Endothelial cell of umbilical vein (primary cell): Measurements from ENCODE around the gene LRFN2. TPM values are rescaled to one million over a fixed set of nuclear protein-coding genes. Genes with fewer than 3 reads are reported as not detected.

Source experiments
- BruUV-seq: library from RNA; stranded (reverse); fragments of 400-500 nt; replicated peaks from 2 replicates; lab custom pipeline; 2021; lab: Mats Ljungman, UMichigan
- CTCF ChIA-PET: fragments of 300-600, 350-600 bp; sonication (Branson Sonifier 250); formaldehyde crosslinking; loops from one replicate; lab custom pipeline; 2021; ENCODE audit warnings: antibody characterized with exemption, inconsistent platforms; lab: Charles Lee
- POLR2A ChIA-PET: fragments of 300-600, 350-600 bp; sonication (Branson Sonifier 250); formaldehyde crosslinking; loops from one replicate; lab custom pipeline; 2021; ENCODE audit warnings: antibody characterized with exemption, inconsistent platforms; lab: Charles Lee
- DNase-seq: peaks from one replicate; pipeline ENCODE4 v3.0.0-alpha.2; 2011; ENCODE audit warnings: low read depth, low spot score
- FAIRE-seq: peaks from 2 replicates; lab custom pipeline; 2011; peaks lifted over from hg19 to GRCh38; lab: Jason Lieb, UNC
- H2AFZ ChIP-seq: 2 replicates; pipeline ENCODE4 v1.6.0; 2012; ENCODE audit warnings: low read depth, low read length, control low read depth, inconsistent platforms
- H3K27ac ChIP-seq: 2 replicates; pipeline ENCODE4 v1.5.1; 2011; ENCODE audit warnings: low read depth, mild to moderate bottlenecking, control low read depth, low read length, moderate library complexity; ENCODE audit not compliant: insufficient read depth
- H3K27me3 ChIP-seq, 2 experiments: 2 replicates each; pipeline versions ENCODE4 v1.6.0 to v1.6.1; 2011; ENCODE audit warnings: low read length in 2 of 2, mixed read lengths in 1 of 2; ENCODE audit not compliant: control insufficient read depth in 2 of 2, insufficient read depth in 2 of 2
- H3K36me3 ChIP-seq, 2 experiments: 2 replicates in 1 of 2; 3 replicates in 1 of 2; pipeline ENCODE4 v1.5.1; 2011; ENCODE audit warnings: low read length in 2 of 2, mild to moderate bottlenecking in 1 of 2, moderate library complexity in 1 of 2; ENCODE audit not compliant: control insufficient read depth in 2 of 2, insufficient read depth in 2 of 2; ENCODE audit errors: extremely low read depth in 1 of 2
- H3K4me1 ChIP-seq: 3 replicates; pipeline ENCODE4 v1.5.1; 2011; ENCODE audit warnings: mild to moderate bottlenecking, low read length; ENCODE audit not compliant: control insufficient read depth, insufficient read depth; ENCODE audit errors: extremely low read depth
- H3K4me2 ChIP-seq: 2 replicates; pipeline ENCODE4 v1.6.1; 2011; ENCODE audit warnings: low read length, control low read depth, mixed read lengths; ENCODE audit not compliant: insufficient read depth
- H3K4me3 ChIP-seq, 3 experiments: fragments of 200-600 bp in 1 of 3; sonication (generic), shearing (Covaris generic) in 1 of 3; replicated peaks in 1 of 3; 2 replicates each; pipeline ENCODE4 v1.5.1; 2011 to 2016; ENCODE audit warnings: control low read depth in 3 of 3, low read length in 3 of 3, mild to moderate bottlenecking in 2 of 3, inconsistent platforms in 1 of 3, low read depth in 1 of 3, moderate library complexity in 1 of 3; ENCODE audit not compliant: insufficient read depth in 1 of 3
- H3K79me2 ChIP-seq: 2 replicates; pipeline ENCODE4 v1.6.0; 2012; ENCODE audit warnings: low read length, inconsistent platforms; ENCODE audit not compliant: control insufficient read depth, insufficient read depth
- H3K9ac ChIP-seq: replicated peaks from 2 replicates; pipeline ENCODE3; 2011; ENCODE audit warnings: low read length, control low read depth; ENCODE audit not compliant: insufficient read depth; ENCODE audit errors: extremely low read depth
- H3K9me1 ChIP-seq: replicated peaks from 3 replicates; pipeline ENCODE4 v1.6.0; 2011; ENCODE audit warnings: mild to moderate bottlenecking, low read length; ENCODE audit not compliant: control insufficient read depth, insufficient read depth; ENCODE audit errors: extremely low read depth
- H3K9me3 ChIP-seq: replicated peaks from 2 replicates; pipeline ENCODE4 v1.5.1; 2012; ENCODE audit warnings: low read length, inconsistent platforms; ENCODE audit not compliant: control insufficient read depth, insufficient read depth
- H4K20me1 ChIP-seq: replicated peaks from 2 replicates; pipeline ENCODE3; 2011; ENCODE audit warnings: mild to moderate bottlenecking, low read length; ENCODE audit not compliant: control insufficient read depth, insufficient read depth; ENCODE audit errors: extremely low read depth
- EZH2 ChIP-seq: IDR thresholded peaks from 2 replicates; pipeline ENCODE4 v1.6.1; 2012; ENCODE audit warnings: borderline replicate concordance, low read depth, mild to moderate bottlenecking, moderate library complexity, low read length, inconsistent platforms; ENCODE audit not compliant: severe bottlenecking
- FOS ChIP-seq: IDR thresholded peaks from 2 replicates; pipeline ENCODE4 v1.6.1; 2011; ENCODE audit warnings: mild to moderate bottlenecking, low read length, moderate library complexity, borderline replicate concordance; ENCODE audit not compliant: insufficient read depth
- GATA2 ChIP-seq: IDR thresholded peaks from 2 replicates; pipeline ENCODE4 v1.7.0; 2011; ENCODE audit warnings: low read depth, mild to moderate bottlenecking, moderate library complexity, mixed read lengths, low read length; ENCODE audit not compliant: insufficient read length, insufficient read depth
- JUN ChIP-seq: IDR thresholded peaks from 2 replicates; pipeline ENCODE4 v1.6.1; 2011; ENCODE audit warnings: borderline replicate concordance, low read depth; ENCODE audit not compliant: insufficient read length, insufficient read depth
- MAX ChIP-seq: IDR thresholded peaks from 2 replicates; pipeline ENCODE4 v1.6.1; 2011; ENCODE audit not compliant: insufficient read depth, insufficient read length
- MYC ChIP-seq: IDR thresholded peaks from one replicate; pipeline ENCODE4 v1.6.1; 2011; ENCODE audit warnings: mild to moderate bottlenecking, low read depth, low read length
- POLR2A ChIP-seq: IDR thresholded peaks from 2 replicates; pipeline ENCODE4 v1.6.1; 2012; ENCODE audit warnings: low read depth, mild to moderate bottlenecking, control low read depth, low read length
- POLR2AphosphoS5 ChIP-seq: IDR thresholded peaks from 2 replicates; pipeline ENCODE4 v1.6.1; 2012; ENCODE audit warnings: low read depth, mild to moderate bottlenecking, control low read depth, low read length, moderate library complexity; ENCODE audit not compliant: insufficient read depth
- dilution Hi-C: fragments of 300-500 bp; cut with MboI; formaldehyde crosslinking; loops from one replicate; pipeline ENCODE4 v1.15.0; 2019; ENCODE audit warnings: low sequenced_read_pairs; ENCODE audit not compliant: extremely low pct_ligation_motif_present
- intact Hi-C: fragments of 100-400 bp; cut with micrococcal nuclease; formaldehyde crosslinking; loops from one replicate; pipeline ENCODE4 v1.10.0; 2022
- polyA plus RNA-seq, 4 experiments: library from polyadenylated mRNA; depleted of rRNA in 3 of 4; stranded (reverse) in 3 of 4; unstranded in 1 of 4; fragments of >200 nt; gene quantifications; 2 replicates each; pipeline versions ENCODE4 v1.2.1 to v1.2.3, GENCODE V29; 2011 to 2012; ENCODE audit warnings: missing spikeins in 1 of 4
- total RNA-seq: library from RNA; stranded (reverse); gene quantifications from 2 replicates; pipeline ENCODE4 v1.2.3, GENCODE V29; 2021
- TF ChIP-seq, protein P1 (sequence below), 2 donors: IDR thresholded peaks; 1 replicate in 1 of 2; 2 replicates in 1 of 2; pipeline ENCODE4 v1.5.1; 2011; ENCODE audit warnings: low read length in 2 of 2, mild to moderate bottlenecking in 2 of 2, moderate library complexity in 2 of 2, control low read depth in 1 of 2, inconsistent platforms in 1 of 2, low read depth in 1 of 2; ENCODE audit not compliant: insufficient read depth in 1 of 2; ENCODE audit errors: extremely low read depth in 1 of 2

The LRFN2 gene
- total and polyA plus RNA-seq, 2 donors (not counting 3 experiments of a cell fraction or from before 2014, with no cell fraction given): not detected

DNA sequence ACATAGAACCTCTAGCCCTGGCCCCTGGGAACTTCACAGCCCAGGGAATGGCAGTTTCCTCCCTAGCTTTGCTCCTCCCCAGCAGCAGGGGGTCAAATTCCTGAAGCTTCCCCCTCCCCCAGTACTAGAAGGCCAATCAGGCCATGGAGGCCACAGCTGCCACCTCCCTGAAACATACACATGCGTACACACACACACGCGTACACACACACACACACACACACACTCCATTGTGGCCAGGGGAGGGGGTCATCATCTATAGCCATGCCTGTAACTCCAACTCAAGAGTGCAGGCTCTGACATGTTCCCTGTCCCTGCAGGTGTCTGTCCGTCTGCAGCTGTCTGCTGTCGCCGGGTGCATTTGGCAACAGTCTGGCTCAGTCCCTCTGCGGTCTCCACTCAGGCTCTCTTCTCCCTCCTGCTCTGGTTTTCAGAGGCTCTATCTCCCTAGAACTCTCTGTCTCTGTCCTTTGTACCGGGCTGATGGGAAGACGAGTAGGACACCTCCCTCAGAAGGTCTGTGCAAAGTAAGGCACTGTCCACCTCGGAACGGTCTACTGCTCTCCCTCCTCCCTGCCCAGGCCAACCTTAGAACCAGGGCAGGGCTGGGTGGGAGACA, 1.4 kb downstream of the LRFN2 start:
- Histone ChIP-seq H3K79me2 (no peaks in the 10 kb centered on the region), H3K27me3 (peaks cover 27 to 29% of the 10 kb centered on the region in 2 experiments), H3K27ac (no peak overlapping the region), H3K9ac (no peak overlapping the region), H3K9me1 (no peaks in the 10 kb centered on the region), H2AFZ (no peak overlapping the region), H3K36me3 (no peaks in the 10 kb centered on the region), H3K4me1 (no peaks in the 10 kb centered on the region), H4K20me1 (no peaks in the 10 kb centered on the region), H3K4me2 (no peak overlapping the region), H3K9me3 (no peaks in the 10 kb centered on the region), H3K4me3 (no peak overlapping the region)
- intact Hi-C loops: loop anchor here (5.0 kb wide), 1 partner anchor 33 kb away; no protein-coding TSS in a partner anchor
- DNase-seq (no peak), FAIRE-seq (no peak)
- no TSS peak for BruUV-seq
- dilution Hi-C loops: no loop called here
- ChIA-PET CTCF (interaction anchor here (1.1 to 1.4 kb wide), 3 partner anchors 36 to 219 kb away, joined by 3 to 4 read pairs (median 3); no protein-coding TSS in a partner anchor), POLR2A (no interaction called here)
- TF ChIP-seq FOS: no peak
- no peak for TF ChIP-seq JUN
- no peak for TF ChIP-seq MYC
- no peak for TF ChIP-seq EZH2
- no peak for TF ChIP-seq GATA2
- no peak for TF ChIP-seq POLR2AphosphoS5
- no peak for TF ChIP-seq MAX
- TF ChIP-seq, protein P1, sequence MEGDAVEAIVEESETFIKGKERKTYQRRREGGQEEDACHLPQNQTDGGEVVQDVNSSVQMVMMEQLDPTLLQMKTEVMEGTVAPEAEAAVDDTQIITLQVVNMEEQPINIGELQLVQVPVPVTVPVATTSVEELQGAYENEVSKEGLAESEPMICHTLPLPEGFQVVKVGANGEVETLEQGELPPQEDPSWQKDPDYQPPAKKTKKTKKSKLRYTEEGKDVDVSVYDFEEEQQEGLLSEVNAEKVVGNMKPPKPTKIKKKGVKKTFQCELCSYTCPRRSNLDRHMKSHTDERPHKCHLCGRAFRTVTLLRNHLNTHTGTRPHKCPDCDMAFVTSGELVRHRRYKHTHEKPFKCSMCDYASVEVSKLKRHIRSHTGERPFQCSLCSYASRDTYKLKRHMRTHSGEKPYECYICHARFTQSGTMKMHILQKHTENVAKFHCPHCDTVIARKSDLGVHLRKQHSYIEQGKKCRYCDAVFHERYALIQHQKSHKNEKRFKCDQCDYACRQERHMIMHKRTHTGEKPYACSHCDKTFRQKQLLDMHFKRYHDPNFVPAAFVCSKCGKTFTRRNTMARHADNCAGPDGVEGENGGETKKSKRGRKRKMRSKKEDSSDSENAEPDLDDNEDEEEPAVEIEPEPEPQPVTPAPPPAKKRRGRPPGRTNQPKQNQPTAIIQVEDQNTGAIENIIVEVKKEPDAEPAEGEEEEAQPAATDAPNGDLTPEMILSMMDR (IDR thresholded peaks at IDR 0.05; ENCODE audit: extremely low read depth in 1 of 2, insufficient read depth in 1 of 2, low read depth in 1 of 2, low read length in 2 of 2): no peak
- no peak for TF ChIP-seq POLR2A
